Immature natural killer cell (primary cell): ENCODE results near the gene TP73. TPM values are rescaled to one million over a fixed set of nuclear protein-coding genes. Genes with fewer than 3 reads are reported as not detected.

Experiments used
- DNase-seq, 3 donors: peaks; one replicate each; pipeline ENCODE4 v3.0.0; 2022; ENCODE audit warnings: mixed read lengths in 1 of 3
- H3K27ac Mint-ChIP-seq, 6 donors: one replicate each; pipeline ENCODE4 v1.8.0; 2020; ENCODE audit warnings: mixed read lengths in 6 of 6, mild to moderate bottlenecking in 5 of 6, inconsistent platforms in 4 of 6, moderate library complexity in 3 of 6
- H3K27me3 Mint-ChIP-seq, 3 donors: one replicate each; pipeline ENCODE4 v1.8.0; 2020 to 2021; ENCODE audit warnings: low read depth in 3 of 3, mild to moderate bottlenecking in 3 of 3, mixed read lengths in 3 of 3, moderate library complexity in 3 of 3, inconsistent platforms in 1 of 3
- H3K36me3 Mint-ChIP-seq, 3 donors: one replicate each; pipeline ENCODE4 v1.8.0; 2020; ENCODE audit warnings: mixed read lengths in 3 of 3, inconsistent platforms in 2 of 3, mild to moderate bottlenecking in 2 of 3
- H3K4me1 Mint-ChIP-seq, 2 donors: one replicate each; pipeline ENCODE4 v1.8.0; 2020; ENCODE audit warnings: inconsistent platforms in 2 of 2, mild to moderate bottlenecking in 2 of 2, mixed read lengths in 2 of 2, moderate library complexity in 1 of 2
- H3K4me3 Mint-ChIP-seq, 5 donors: one replicate each; pipeline ENCODE4 v1.8.0; 2020; ENCODE audit warnings: mild to moderate bottlenecking in 5 of 5, mixed read lengths in 5 of 5, inconsistent platforms in 3 of 5, moderate library complexity in 3 of 5
- H3K9me3 Mint-ChIP-seq, 6 donors: one replicate each; pipeline ENCODE4 v1.8.0; 2020; ENCODE audit warnings: mild to moderate bottlenecking in 6 of 6, mixed read lengths in 6 of 6, inconsistent platforms in 4 of 6, moderate library complexity in 3 of 6
- polyA plus RNA-seq, 3 donors: library from polyadenylated mRNA; unstranded; fragments of 300-500 nt; fragmentation: Illumina TruSeq; gene quantifications; one replicate each; pipeline ENCODE4 v1.2.3, GENCODE V29; 2021

TP73 gene
- polyA plus RNA-seq, 3 donors from 2014 or later = not detected

GRCh38 chr1:3752400-3752945, 100.2 kb downstream of the TP73 start, which contains the start of gene CCDC27:
TSS of gene CCDC27 (plus strand) at chr1:3752450. CDS start at chr1:3752482, 32 bp downstream.
- Mint-ChIP-seq H3K36me3 (no peaks in the 10 kb centered on the region), H3K27ac (no peak within 1 kb of the TSS), H3K9me3 (no peaks in the 10 kb centered on the region), H3K27me3 (peaks cover 5 to 11% (median 5%) of the 10 kb centered on the region in 3 donors), H3K4me3 (no peak within 1 kb of the TSS), H3K4me1 (peaks cover 9 to 11% of the 10 kb centered on the region in 2 donors)
- no peak for DNase-seq

GRCh38 chr1:3753656-3754454, 101.5 kb downstream of the TP73 start:
- Mint-ChIP-seq H3K36me3 (no peaks in the 10 kb centered on the region), H3K27me3 (peaks cover 5 to 7% (median 7%) of the 10 kb centered on the region in 3 donors), H3K27ac (no peak overlapping the region), H3K4me3 (no peak overlapping the region), H3K4me1 (no peaks in the 10 kb centered on the region), H3K9me3 (no peaks in the 10 kb centered on the region)
- no peak for DNase-seq

- no peaks in the 10 kb centered on the region for H3K36me3 Mint-ChIP-seq
- no peaks in the 10 kb centered on the region for H3K4me1 Mint-ChIP-seq
- peaks cover 2 to 17% (median 6%) of the 10 kb centered on the region in 3 donors for H3K27me3 Mint-ChIP-seq
- H3K27ac Mint-ChIP-seq = no peak overlapping the region
- no peak overlapping the region for H3K4me3 Mint-ChIP-seq
- H3K9me3 Mint-ChIP-seq = no peaks in the 10 kb centered on the region
- DNase-seq = no peak
These were observed 104.1 kb downstream of the TP73 start for GRCh38 chr1:3756394-3756793.

- Mint-ChIP-seq H3K4me3 (no peak overlapping the region), H3K27ac (no peak overlapping the region), H3K36me3 (no peaks in the 10 kb centered on the region), H3K4me1 (no peaks in the 10 kb centered on the region), H3K9me3 (no peaks in the 10 kb centered on the region), H3K27me3 (peaks cover 4 to 16% (median 5%) of the 10 kb centered on the region in 3 donors)
- no peak for DNase-seq
These were observed 106.8 kb downstream of the TP73 start for GRCh38 chr1:3759164-3759563.

- DNase-seq = no peak
- H3K36me3 Mint-ChIP-seq = no peaks in the 10 kb centered on the region
- no peak overlapping the region for H3K4me3 Mint-ChIP-seq
- H3K9me3 Mint-ChIP-seq = no peaks in the 10 kb centered on the region
- no peaks in the 10 kb centered on the region for H3K4me1 Mint-ChIP-seq
- H3K27me3 Mint-ChIP-seq = peaks cover 5 to 21% (median 8%) of the 10 kb centered on the region in 3 donors
- no peak overlapping the region for H3K27ac Mint-ChIP-seq
These were observed 107.5 kb downstream of the TP73 start for GRCh38 chr1:3759796-3760195.

- Mint-ChIP-seq H3K36me3 (no peaks in the 10 kb centered on the region), H3K27me3 (peaks cover 5 to 21% (median 6%) of the 10 kb centered on the region in 3 donors), H3K4me3 (no peak overlapping the region), H3K9me3 (no peaks in the 10 kb centered on the region), H3K4me1 (no peaks in the 10 kb centered on the region), H3K27ac (no peak overlapping the region)
- no peak for DNase-seq
These were observed 109.1 kb downstream of the TP73 start for GRCh38 chr1:3761296-3762010.

GRCh38 chr1:3762151-3762872, 110.0 kb downstream of the TP73 start:
- Mint-ChIP-seq H3K36me3 (no peaks in the 10 kb centered on the region), H3K27me3 (peaks cover 5 to 18% (median 9%) of the 10 kb centered on the region in 3 donors), H3K9me3 (no peaks in the 10 kb centered on the region), H3K4me3 (no peak overlapping the region), H3K4me1 (no peaks in the 10 kb centered on the region), H3K27ac (no peak overlapping the region)
- DNase-seq = no peak

GRCh38 chr1:3762873-3763228, 110.5 kb downstream of the TP73 start:
- H3K27me3 Mint-ChIP-seq = peaks cover 5 to 21% (median 9%) of the 10 kb centered on the region in 3 donors
- H3K36me3 Mint-ChIP-seq = no peaks in the 10 kb centered on the region
- no peak for DNase-seq
- no peaks in the 10 kb centered on the region for H3K9me3 Mint-ChIP-seq
- H3K4me3 Mint-ChIP-seq = no peak overlapping the region
- H3K27ac Mint-ChIP-seq = no peak overlapping the region
- no peaks in the 10 kb centered on the region for H3K4me1 Mint-ChIP-seq

GRCh38 chr1:3763351-3764125, 111.2 kb downstream of the TP73 start:
- H3K4me3 Mint-ChIP-seq = no peak overlapping the region
- H3K27ac Mint-ChIP-seq = no peak overlapping the region
- peaks cover 5 to 21% (median 9%) of the 10 kb centered on the region in 3 donors for H3K27me3 Mint-ChIP-seq
- H3K9me3 Mint-ChIP-seq = no peaks in the 10 kb centered on the region
- H3K36me3 Mint-ChIP-seq = no peaks in the 10 kb centered on the region
- no peaks in the 10 kb centered on the region for H3K4me1 Mint-ChIP-seq
- DNase-seq = no peak

GRCh38 chr1:3767328-3767925, 115.1 kb downstream of the TP73 start:
- no peaks in the 10 kb centered on the region for H3K9me3 Mint-ChIP-seq
- no peak overlapping the region for H3K27ac Mint-ChIP-seq
- no peak overlapping the region for H3K4me3 Mint-ChIP-seq
- peaks cover 0 to 5% of the 10 kb centered on the region in 2 donors for H3K4me1 Mint-ChIP-seq
- no peaks in the 10 kb centered on the region for H3K36me3 Mint-ChIP-seq
- no peak for DNase-seq
- peaks cover 5 to 9% (median 8%) of the 10 kb centered on the region in 3 donors for H3K27me3 Mint-ChIP-seq

GRCh38 chr1:3768811-3769390, 116.6 kb downstream of the TP73 start:
- Mint-ChIP-seq H3K4me1 (peaks cover 0 to 7% of the 10 kb centered on the region in 2 donors), H3K27ac (no peak overlapping the region), H3K27me3 (peaks cover 5 to 9% (median 8%) of the 10 kb centered on the region in 3 donors), H3K4me3 (no peak overlapping the region), H3K9me3 (no peaks in the 10 kb centered on the region), H3K36me3 (no peaks in the 10 kb centered on the region)
- DNase-seq = no peak

GRCh38 chr1:3770047-3770765, 117.9 kb downstream of the TP73 start:
- H3K27me3 Mint-ChIP-seq = peaks cover 2 to 5% (median 3%) of the 10 kb centered on the region in 3 donors
- H3K4me3 Mint-ChIP-seq = peak overlapping the region in 4 of 5 donors; percentile 53 to 71 (median 64)
- peaks cover 0 to 11% of the 10 kb centered on the region in 2 donors for H3K4me1 Mint-ChIP-seq
- no peak overlapping the region for H3K27ac Mint-ChIP-seq
- DNase-seq = no peak
- H3K36me3 Mint-ChIP-seq = no peaks in the 10 kb centered on the region
- H3K9me3 Mint-ChIP-seq = no peaks in the 10 kb centered on the region
